Colonic mucosa (tissue), 4 donors: ENCODE data around the gene IGLL5. TPM values are rescaled to one million over a fixed set of nuclear protein-coding genes. Genes with fewer than 3 reads are reported as not detected.

Experiments used
- DNase-seq: peaks from one replicate; pipeline ENCODE4 v3.0.0-alpha.2; 2020
- H3K27ac ChIP-seq: fragments of 200-600 bp; one replicate; pipeline ENCODE4 v1.8.0; 2021
- H3K27me3 ChIP-seq: fragments of 200-600 bp; one replicate; pipeline ENCODE4 v1.8.0; 2021
- H3K36me3 ChIP-seq: fragments of 200-600 bp; one replicate; pipeline ENCODE4 v1.8.0; 2021
- H3K4me1 ChIP-seq: fragments of 200-600 bp; one replicate; pipeline ENCODE4 v1.8.0; 2021; ENCODE audit warnings: mild to moderate bottlenecking
- H3K4me3 ChIP-seq: fragments of 200-600 bp; one replicate; pipeline ENCODE4 v1.8.0; 2021
- H3K9ac ChIP-seq, 2 donors: one replicate each; pipeline ENCODE4 v1.7.0; 2013; ENCODE audit warnings: control low read depth in 2 of 2, low read depth in 2 of 2, low read length in 2 of 2
- H3K9me3 ChIP-seq: fragments of 200-600 bp; one replicate; pipeline ENCODE4 v1.8.0; 2021
- intact Hi-C: fragments of 100-400 bp; cut with DNase I; formaldehyde crosslinking; loops from one replicate; pipeline ENCODE4 v1.14.1; 2022
- total RNA-seq, 2 donors: library from RNA; stranded (reverse); fragmentation: NEBNext Ultra II Directional in 1 of 2; extraction: Animal tissue kit (Norgen Biotek cat#: 25700) in 1 of 2; gene quantifications; one replicate each; pipeline ENCODE4 v1.2.1, GENCODE V29; 2021
- TF ChIP-seq, protein P1 (sequence below): fragments of 200-600 bp; IDR thresholded peaks from one replicate; pipeline ENCODE4 v1.8.0; 2022; ENCODE audit warnings: antibody characterized with exemption, mild to moderate bottlenecking
- donor health status: healthy.
- donor health status: DM: no; HTN: no; CAD: no.
- donor health status: DM: no; HTN: no; CAD: no.

IGLL5 gene
- total RNA-seq, 2 donors from 2014 or later: 18.8 to 29.2 TPM

DNA sequence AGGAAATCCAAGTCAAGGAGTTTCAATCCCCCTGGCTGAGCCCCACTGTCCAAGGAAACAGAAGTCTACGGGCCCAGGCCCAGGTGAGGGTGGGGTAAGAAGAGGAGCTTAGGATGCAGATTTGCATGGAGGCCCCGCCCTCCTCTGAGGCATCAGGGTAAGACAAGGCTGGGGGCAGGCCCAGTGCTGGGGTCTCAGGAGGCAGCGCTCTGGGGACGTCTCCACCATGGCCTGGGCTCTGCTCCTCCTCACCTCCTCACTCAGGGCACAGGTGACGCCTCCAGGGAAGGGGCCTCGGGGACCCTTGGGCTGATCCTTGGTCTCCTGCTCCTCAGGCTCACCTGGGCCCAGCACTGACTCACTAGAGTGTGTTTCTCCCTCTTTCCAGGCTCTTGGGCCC lies 31.3 kb upstream of the IGLL5 start:
- no peaks in the 10 kb centered on the region for H3K27me3 ChIP-seq
- no peaks in the 10 kb centered on the region for H3K9me3 ChIP-seq
- intact Hi-C loops: no loop called here
- no peaks in the 10 kb centered on the region for H3K36me3 ChIP-seq
- TF ChIP-seq, protein P1, sequence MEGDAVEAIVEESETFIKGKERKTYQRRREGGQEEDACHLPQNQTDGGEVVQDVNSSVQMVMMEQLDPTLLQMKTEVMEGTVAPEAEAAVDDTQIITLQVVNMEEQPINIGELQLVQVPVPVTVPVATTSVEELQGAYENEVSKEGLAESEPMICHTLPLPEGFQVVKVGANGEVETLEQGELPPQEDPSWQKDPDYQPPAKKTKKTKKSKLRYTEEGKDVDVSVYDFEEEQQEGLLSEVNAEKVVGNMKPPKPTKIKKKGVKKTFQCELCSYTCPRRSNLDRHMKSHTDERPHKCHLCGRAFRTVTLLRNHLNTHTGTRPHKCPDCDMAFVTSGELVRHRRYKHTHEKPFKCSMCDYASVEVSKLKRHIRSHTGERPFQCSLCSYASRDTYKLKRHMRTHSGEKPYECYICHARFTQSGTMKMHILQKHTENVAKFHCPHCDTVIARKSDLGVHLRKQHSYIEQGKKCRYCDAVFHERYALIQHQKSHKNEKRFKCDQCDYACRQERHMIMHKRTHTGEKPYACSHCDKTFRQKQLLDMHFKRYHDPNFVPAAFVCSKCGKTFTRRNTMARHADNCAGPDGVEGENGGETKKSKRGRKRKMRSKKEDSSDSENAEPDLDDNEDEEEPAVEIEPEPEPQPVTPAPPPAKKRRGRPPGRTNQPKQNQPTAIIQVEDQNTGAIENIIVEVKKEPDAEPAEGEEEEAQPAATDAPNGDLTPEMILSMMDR: no peak
- DNase-seq: no peak
- H3K27ac ChIP-seq: no peak overlapping the region
- H3K4me3 ChIP-seq: no peak overlapping the region
- H3K4me1 ChIP-seq: no peaks in the 10 kb centered on the region
- no peak overlapping the region for H3K9ac ChIP-seq

DNA sequence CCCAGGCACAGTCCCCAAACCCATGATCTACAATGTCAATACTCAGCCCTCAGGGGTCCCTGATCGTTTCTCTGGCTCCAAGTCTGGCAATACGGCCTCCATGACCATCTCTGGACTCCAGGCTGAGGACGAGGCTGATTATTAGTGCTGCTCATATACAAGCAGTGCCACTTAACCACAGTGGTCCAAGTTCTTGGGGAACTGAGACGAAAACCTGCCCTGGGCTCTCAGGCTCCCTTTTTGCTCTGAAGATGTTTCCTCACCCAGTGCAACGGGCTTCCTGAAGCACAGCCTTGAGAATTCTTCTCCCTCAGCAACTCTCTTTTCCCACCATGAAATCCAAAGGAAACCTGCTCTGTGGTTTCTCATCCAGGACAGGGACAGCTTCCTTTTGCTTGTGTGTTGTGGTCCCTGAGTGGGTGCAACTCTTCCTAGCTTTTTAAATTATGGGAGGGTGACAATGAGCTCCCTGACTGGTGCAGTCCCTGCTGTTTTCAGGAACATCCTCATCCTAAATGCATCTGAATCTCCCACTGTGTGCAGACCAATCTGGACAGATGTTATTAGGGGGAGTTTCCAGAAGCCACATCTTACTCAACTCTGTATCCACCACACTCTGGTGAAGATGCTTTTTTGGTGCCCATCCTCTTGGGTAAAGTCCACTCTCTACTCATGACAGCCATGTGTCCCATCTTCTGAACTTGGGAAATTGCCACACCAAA lies 30.6 kb upstream of the IGLL5 start:
- no peak overlapping the region for H3K4me3 ChIP-seq
- DNase-seq: no peak
- H3K4me1 ChIP-seq: no peaks in the 10 kb centered on the region
- TF ChIP-seq, protein P1: no peak
- intact Hi-C loops: no loop called here
- no peak overlapping the region for H3K9ac ChIP-seq
- no peak overlapping the region for H3K27ac ChIP-seq
- no peaks in the 10 kb centered on the region for H3K36me3 ChIP-seq
- no peaks in the 10 kb centered on the region for H3K9me3 ChIP-seq
- H3K27me3 ChIP-seq: no peaks in the 10 kb centered on the region

DNA sequence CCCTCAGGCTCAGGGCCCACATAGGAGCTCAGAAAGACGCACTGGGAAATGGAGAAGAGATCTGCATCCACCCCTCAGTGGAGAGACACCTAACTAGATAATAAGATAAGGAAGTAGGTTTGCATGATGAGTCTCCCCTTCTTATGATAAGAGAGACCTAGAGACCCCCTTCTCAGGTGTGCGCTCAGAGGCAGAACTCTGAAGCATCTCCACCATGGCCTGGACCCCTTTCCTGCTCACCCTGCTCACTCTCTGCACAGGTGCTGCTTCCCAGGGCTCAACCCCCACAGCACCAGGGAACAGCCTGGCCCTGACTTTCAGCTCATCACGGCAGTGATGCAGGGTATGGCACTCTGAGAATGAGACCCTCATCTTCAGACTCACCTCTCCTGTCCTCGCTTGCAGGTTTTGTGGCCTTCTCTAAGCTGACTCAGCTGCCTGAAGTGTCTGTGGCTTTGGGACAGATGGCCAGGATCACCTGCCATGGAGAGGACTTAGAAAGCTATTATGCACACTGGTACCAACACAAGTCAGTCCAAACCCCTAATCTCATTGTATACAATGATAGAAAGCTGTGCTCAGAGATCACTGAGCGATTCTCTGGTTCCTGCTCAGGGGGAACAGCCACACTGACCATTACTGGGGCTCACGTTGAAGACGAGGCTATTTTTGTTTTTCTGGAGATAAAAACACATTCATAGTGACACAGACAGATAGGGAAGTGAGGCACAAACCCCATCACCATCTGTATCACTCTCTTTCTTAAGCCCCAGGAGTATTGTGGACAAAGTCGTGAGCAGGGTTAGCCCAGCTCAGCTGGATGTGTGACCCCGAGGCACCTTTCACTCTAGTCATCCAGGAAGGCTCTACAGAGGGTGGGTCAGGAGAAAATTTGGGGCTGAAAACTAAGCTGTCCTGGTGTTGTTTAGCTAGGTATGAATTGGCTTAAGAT lies 29.7 kb upstream of the IGLL5 start:
- no peak overlapping the region for H3K4me3 ChIP-seq
- H3K27ac ChIP-seq: no peak overlapping the region
- TF ChIP-seq, protein P1: no peak
- H3K9me3 ChIP-seq: no peaks in the 10 kb centered on the region
- intact Hi-C loops: no loop called here
- no peaks in the 10 kb centered on the region for H3K36me3 ChIP-seq
- no peak for DNase-seq
- H3K4me1 ChIP-seq: no peaks in the 10 kb centered on the region
- no peak overlapping the region for H3K9ac ChIP-seq
- H3K27me3 ChIP-seq: no peaks in the 10 kb centered on the region

DNA sequence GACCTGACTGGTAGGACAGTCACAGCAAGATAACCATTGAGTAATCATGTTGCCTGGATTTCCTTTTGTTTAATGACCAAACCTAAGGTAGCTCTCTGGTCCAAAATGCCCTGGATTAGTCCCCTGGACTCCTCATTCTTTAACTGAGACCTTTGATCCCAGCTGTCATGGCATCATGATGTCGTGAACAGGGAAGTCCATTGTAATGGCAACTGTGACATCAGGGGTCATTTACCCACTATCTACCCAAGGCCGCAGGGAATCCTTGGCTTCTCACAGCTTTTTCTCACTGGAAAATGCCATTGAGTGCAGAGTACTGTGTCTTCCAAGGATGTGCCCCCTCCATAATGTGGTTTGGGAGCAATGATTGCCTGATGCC lies 29.1 kb upstream of the IGLL5 start:
- H3K36me3 ChIP-seq: no peaks in the 10 kb centered on the region
- intact Hi-C loops: no loop called here
- no peak for DNase-seq
- H3K4me3 ChIP-seq: no peak overlapping the region
- no peaks in the 10 kb centered on the region for H3K9me3 ChIP-seq
- H3K4me1 ChIP-seq: no peaks in the 10 kb centered on the region
- TF ChIP-seq, protein P1: no peak
- H3K9ac ChIP-seq: no peak overlapping the region
- no peaks in the 10 kb centered on the region for H3K27me3 ChIP-seq
- H3K27ac ChIP-seq: no peak overlapping the region

DNA sequence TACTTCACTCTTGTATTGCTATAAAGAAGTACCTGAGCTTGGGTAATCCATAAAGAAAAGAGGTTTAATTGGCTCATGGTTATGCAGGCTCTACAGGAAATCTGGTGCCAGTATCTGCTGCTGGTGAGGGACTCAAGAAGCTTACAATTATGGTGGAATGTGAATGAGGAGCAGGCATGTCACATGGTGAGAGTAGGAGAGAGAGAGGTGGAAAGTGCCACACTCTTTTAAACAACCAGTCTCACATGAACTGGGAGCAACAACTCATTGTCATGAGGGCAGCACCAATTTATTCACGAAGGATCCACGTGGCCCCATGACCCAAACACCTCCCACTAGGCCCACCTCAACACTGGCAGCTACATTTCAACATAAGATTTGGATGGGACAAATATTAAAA lies 24.6 kb upstream of the IGLL5 start:
- intact Hi-C loops: no loop called here
- H3K4me1 ChIP-seq: no peaks in the 10 kb centered on the region
- no peak overlapping the region for H3K9ac ChIP-seq
- no peak for DNase-seq
- TF ChIP-seq, protein P1: no peak
- H3K27ac ChIP-seq: no peak overlapping the region
- H3K36me3 ChIP-seq: no peaks in the 10 kb centered on the region
- no peak overlapping the region for H3K4me3 ChIP-seq
- no peaks in the 10 kb centered on the region for H3K9me3 ChIP-seq
- H3K27me3 ChIP-seq: no peaks in the 10 kb centered on the region
